GM12878 (cell line): ENCODE measurements around the gene SHC4. TPM values are rescaled to one million over a fixed set of nuclear protein-coding genes. Genes with fewer than 3 reads are reported as not detected.

Experiments
- ATAC-seq: fragments of 200-7000 bp; cut with Tn5 transposase; 3 replicates; pipeline ENCODE4 v1.9.1; 2020; ENCODE audit warnings: mild to moderate bottlenecking, moderate library complexity
- BruUV-seq: library from RNA; stranded (reverse); fragments of 400-500 nt; replicated peaks from 2 replicates; lab custom pipeline; 2021; lab: Mats Ljungman, UMichigan
- CTCF ChIA-PET: fragments of 300-600 bp; sonication (Branson Sonifier 250); formaldehyde crosslinking; extraction: SDS; loops from one replicate; lab custom pipeline; 2021; ENCODE audit warnings: inconsistent platforms; lab: Yijun Ruan, JAX
- POLR2A ChIA-PET: fragments of 350-600 bp; formaldehyde crosslinking; extraction: SDS; loops from one replicate; lab custom pipeline; 2021; ENCODE audit warnings: inconsistent platforms; lab: Charles Lee
- RAD21 ChIA-PET: fragments of 300-600 bp; sonication (Branson Sonifier 250); formaldehyde crosslinking; loops from one replicate; lab custom pipeline; 2023; ENCODE audit warnings: antibody characterized with exemption; ENCODE audit not compliant: unreplicated experiment; lab: Charles Lee
- SMC1A ChIA-PET: fragments of 300-600 bp; sonication (Branson Sonifier 250); formaldehyde crosslinking; loops from one replicate; lab custom pipeline; 2023; ENCODE audit not compliant: unreplicated experiment, uncharacterized antibody; lab: Charles Lee
- DNase-seq: peaks from one replicate; pipeline ENCODE4 v3.0.0-alpha.2; 2011; ENCODE audit warnings: low read depth, low spot score
- FAIRE-seq: peaks from 3 replicates; lab custom pipeline; 2011; peaks lifted over from hg19 to GRCh38; lab: Jason Lieb, UNC
- H2AFZ ChIP-seq: 2 replicates; pipeline ENCODE4 v1.6.0; 2011; ENCODE audit warnings: low read depth, low read length, control low read depth; ENCODE audit not compliant: control insufficient read depth
- H3K27ac ChIP-seq: 2 replicates; pipeline ENCODE4 v1.5.1; 2011; ENCODE audit warnings: control low read depth; ENCODE audit not compliant: control insufficient read depth, insufficient read depth
- H3K27me3 ChIP-seq, 2 experiments: replicated peaks in 1 of 2; 2 replicates each; pipeline versions ENCODE4 v1.6.0 to v1.6.1; 2011; ENCODE audit warnings: low read length in 1 of 2; ENCODE audit not compliant: control insufficient read depth in 2 of 2, insufficient read depth in 2 of 2
- H3K36me3 ChIP-seq, 2 experiments: 2 replicates each; pipeline ENCODE4 v1.5.1; 2011; ENCODE audit warnings: low read length in 1 of 2; ENCODE audit not compliant: control insufficient read depth in 2 of 2, insufficient read depth in 2 of 2
- H3K4me1 ChIP-seq: 2 replicates; pipeline ENCODE4 v1.6.1; 2011; ENCODE audit warnings: mild to moderate bottlenecking, low read length, moderate library complexity, mixed read lengths; ENCODE audit not compliant: control insufficient read depth, insufficient read depth
- H3K4me2 ChIP-seq: 2 replicates; pipeline ENCODE4 v1.6.0; 2011; ENCODE audit warnings: control low read depth; ENCODE audit not compliant: control insufficient read depth, insufficient read depth
- H3K4me3 ChIP-seq: fragments of 200-600 bp; sonication (generic); 2 replicates; pipeline ENCODE4 v1.5.1; 2016
- H3K79me2 ChIP-seq: 2 replicates; pipeline ENCODE4 v1.6.0; 2011; ENCODE audit warnings: low read length; ENCODE audit not compliant: control insufficient read depth, insufficient read depth
- H3K9ac ChIP-seq: 2 replicates; pipeline ENCODE4 v1.8.0; 2011; ENCODE audit warnings: low read length, control low read depth, mixed read lengths; ENCODE audit not compliant: control insufficient read depth, insufficient read depth
- H3K9me3 ChIP-seq: replicated peaks from 3 replicates; pipeline ENCODE4 v1.5.1; 2011; ENCODE audit warnings: mild to moderate bottlenecking, low read length; ENCODE audit not compliant: control insufficient read depth, insufficient read depth
- H4K20me1 ChIP-seq: 2 replicates; pipeline ENCODE4 v1.6.0; 2011; ENCODE audit not compliant: control insufficient read depth, insufficient read depth
- ATF3 ChIP-seq: IDR thresholded peaks from 2 replicates; pipeline ENCODE4 v1.6.1; 2011; ENCODE audit warnings: low read depth, mild to moderate bottlenecking, low read length, moderate library complexity, borderline replicate concordance; ENCODE audit errors: extremely low read depth
- BACH1 ChIP-seq: fragments of 450-650 bp; IDR thresholded peaks from 2 replicates; pipeline ENCODE4 v1.6.1; 2017; ENCODE audit warnings: mild to moderate bottlenecking, borderline replicate concordance
- BMI1 ChIP-seq: fragments of 450-650 bp; IDR thresholded peaks from 2 replicates; pipeline ENCODE4 v1.6.1; 2016; ENCODE audit warnings: mild to moderate bottlenecking, moderate library complexity, borderline replicate concordance
- CUX1 ChIP-seq: IDR thresholded peaks from 2 replicates; pipeline ENCODE4 v1.6.1; 2012; ENCODE audit warnings: improper control_type of control experiment, low read depth, low read length; ENCODE audit not compliant: insufficient replicate concordance
- ESRRA ChIP-seq: IDR thresholded peaks from 2 replicates; pipeline ENCODE4 v1.6.1; 2012; ENCODE audit warnings: mild to moderate bottlenecking, low read length, improper control_type of control experiment
- GATAD2B ChIP-seq: fragments of 450-650 bp; conservative IDR thresholded peaks from 2 replicates; pipeline ENCODE4 v1.6.1; 2017; ENCODE audit warnings: low read depth, mild to moderate bottlenecking, moderate library complexity
- HDAC6 ChIP-seq: fragments of 200-600 bp; sonication (generic); IDR thresholded peaks from one replicate; pipeline ENCODE4 v1.8.0; 2017; ENCODE audit warnings: antibody characterized with exemption; ENCODE audit not compliant: unreplicated experiment
- JUND ChIP-seq: IDR thresholded peaks from 2 replicates; pipeline ENCODE4 v1.6.1; 2012; ENCODE audit warnings: low read depth, mild to moderate bottlenecking, low read length, improper control_type of control experiment, moderate library complexity
- NBN ChIP-seq: fragments of 450-650 bp; IDR thresholded peaks from 2 replicates; pipeline ENCODE4 v1.6.1; 2016
- NFYA ChIP-seq: IDR thresholded peaks from 2 replicates; pipeline ENCODE4 v1.6.1; 2011; ENCODE audit warnings: low read depth, mild to moderate bottlenecking, low read length, improper control_type of control experiment, borderline replicate concordance
- NR2C2 ChIP-seq: IDR thresholded peaks from 2 replicates; pipeline ENCODE4 v1.6.1; 2011; ENCODE audit warnings: borderline replicate concordance, low read depth; ENCODE audit not compliant: control insufficient read depth, insufficient read length
- RCOR1 ChIP-seq: conservative IDR thresholded peaks from 2 replicates; pipeline ENCODE4 v1.6.1; 2012; ENCODE audit warnings: low read depth, low read length, improper control_type of control experiment
- RELB ChIP-seq: fragments of 450-650 bp; IDR thresholded peaks from 2 replicates; pipeline ENCODE4 v1.6.1; 2017; ENCODE audit warnings: low read depth, mild to moderate bottlenecking, moderate library complexity
- SIN3A ChIP-seq: IDR thresholded peaks from 2 replicates; pipeline ENCODE4 v1.6.1; 2012; ENCODE audit warnings: low read depth, low read length, improper control_type of control experiment
- SMC3 ChIP-seq: IDR thresholded peaks from 2 replicates; pipeline ENCODE4 v1.6.1; 2011; ENCODE audit warnings: low read length, improper control_type of control experiment, borderline replicate concordance
- STAT1 ChIP-seq: fragments of 450-650 bp; conservative IDR thresholded peaks from 2 replicates; pipeline ENCODE4 v1.6.1; 2014; ENCODE audit warnings: antibody characterized with exemption, mild to moderate bottlenecking
- TBL1XR1 ChIP-seq: IDR thresholded peaks from 2 replicates; pipeline ENCODE4 v1.6.1; 2012; ENCODE audit warnings: low read depth, low read length, improper control_type of control experiment
- TCF12 ChIP-seq: IDR thresholded peaks from 2 replicates; pipeline ENCODE4 v1.6.1; 2011; ENCODE audit warnings: low read depth, mild to moderate bottlenecking, low read length
- YBX1 ChIP-seq: fragments of 450-650 bp; IDR thresholded peaks from 2 replicates; pipeline ENCODE4 v1.6.1; 2016; ENCODE audit warnings: antibody characterized with exemption
- ZSCAN29 ChIP-seq: fragments of 450-650 bp; IDR thresholded peaks from 2 replicates; pipeline ENCODE4 v1.6.1; 2017; ENCODE audit warnings: mild to moderate bottlenecking, moderate library complexity
- in situ Hi-C: fragments of 300-500 bp; cut with MboI; formaldehyde crosslinking; loops from 9 replicates; pipeline ENCODE4 v1.14.3; 2018; ENCODE audit warnings: mixed read lengths
- intact Hi-C: fragments of 100-400 bp; cut with micrococcal nuclease; formaldehyde crosslinking; loops from one replicate; pipeline ENCODE4 v1.14.2; 2022; ENCODE audit not compliant: unreplicated experiment
- polyA plus RNA-seq, 11 experiments: library from polyadenylated mRNA; depleted of rRNA in 4 of 11; unstranded in 6 of 11; stranded (reverse) in 5 of 11; fragments of >200 nt; fragmentation: Nextera tagmentation in 4 of 11; fragmentation: Illumina TruSeq in 1 of 11; extraction: Ambion mirVana in 4 of 11; extraction: Trizol in 1 of 11; gene quantifications; 1 replicate in 1 of 11; 2 replicates in 10 of 11; pipeline versions ENCODE4 v1.2.1 to v1.2.3, GENCODE V29; 2011 to 2016; ENCODE audit warnings: inconsistent platforms in 2 of 11, missing spikeins in 2 of 11, low read depth in 1 of 11
- total RNA-seq, 4 experiments: library from RNA; depleted of rRNA in 3 of 4; stranded (reverse); fragments of >200 nt in 3 of 4; fragmentation: Illumina TruSeq in 1 of 4; extraction: Trizol in 1 of 4; gene quantifications; 2 replicates each; pipeline versions ENCODE4 v1.2.1 to v1.2.3, GENCODE V29; 2013 to 2021

Gene SHC4
- total and polyA plus RNA-seq, 10 of the 15 experiments (the other 5 are each of a cell fraction or from before 2014, with no cell fraction given): 0.04 to 0.87 (median 0.14) TPM

GRCh38 chr15:48871542-48871941 is 92.2 kb downstream of the SHC4 start:
- no peak overlapping the region for H3K27ac ChIP-seq
- TF ChIP-seq STAT1 (no peak), ATF3 (no peak), NBN (no peak), RELB (no peak), BACH1 (no peak), ZSCAN29 (no peak), NFYA (no peak), HDAC6 (no peak), RCOR1 (no peak), GATAD2B (no peak), CUX1 (no peak), JUND (no peak), SIN3A (no peak), BMI1 (no peak), YBX1 (no peak), TCF12 (no peak), SMC3 (no peak), NR2C2 (no peak), ESRRA (no peak), TBL1XR1 (no peak)
- ChIA-PET RAD21 (interaction anchor here (2.3 kb wide), 1 partner anchor 95 kb away, joined by 8 read pairs; no protein-coding TSS in a partner anchor), CTCF (interaction anchor here (1.2 to 3.6 kb wide), 3 partner anchors 9 to 274 kb away, joined by 3 to 26 read pairs (median 18); no protein-coding TSS in a partner anchor), POLR2A (interaction anchor here (0.6 to 1.1 kb wide), 2 partner anchors 95 to 405 kb away, joined by 3 to 7 read pairs; no protein-coding TSS in a partner anchor), SMC1A (interaction anchor here (0.6 to 2.3 kb wide), 5 partner anchors 10 to 550 kb away, joined by 3 to 9 read pairs (median 4); no protein-coding TSS in a partner anchor)
- ATAC-seq (no peak), DNase-seq (no peak), FAIRE-seq (no peak)
- H3K4me1 ChIP-seq: no peaks in the 10 kb centered on the region
- H3K36me3 ChIP-seq: no peaks in the 10 kb centered on the region
- in situ Hi-C loops: loop anchor here (10.0 kb wide), 1 partner anchor 753 kb away; the partner anchor contains the start of genes DTWD1 and FAM227B
- intact Hi-C loops: no loop called here
- no peaks in the 10 kb centered on the region for H3K79me2 ChIP-seq
- no peaks in the 10 kb centered on the region for H3K9me3 ChIP-seq
- H3K4me3 ChIP-seq: no peak overlapping the region
- H3K4me2 ChIP-seq: no peak overlapping the region
- H2AFZ ChIP-seq: no peak overlapping the region
- no peaks in the 10 kb centered on the region for H3K27me3 ChIP-seq
- H4K20me1 ChIP-seq: no peaks in the 10 kb centered on the region
- H3K9ac ChIP-seq: no peak overlapping the region
- BruUV-seq: no TSS peak
